ENCODE data around the gene LAPTM4A. TPM values are rescaled to one million over a fixed set of nuclear protein-coding genes. Genes with fewer than 3 reads are reported as not detected.

The LAPTM4A gene
- total RNA-seq, 1 experiment from 2014 or later, result 131 TPM

DNA sequence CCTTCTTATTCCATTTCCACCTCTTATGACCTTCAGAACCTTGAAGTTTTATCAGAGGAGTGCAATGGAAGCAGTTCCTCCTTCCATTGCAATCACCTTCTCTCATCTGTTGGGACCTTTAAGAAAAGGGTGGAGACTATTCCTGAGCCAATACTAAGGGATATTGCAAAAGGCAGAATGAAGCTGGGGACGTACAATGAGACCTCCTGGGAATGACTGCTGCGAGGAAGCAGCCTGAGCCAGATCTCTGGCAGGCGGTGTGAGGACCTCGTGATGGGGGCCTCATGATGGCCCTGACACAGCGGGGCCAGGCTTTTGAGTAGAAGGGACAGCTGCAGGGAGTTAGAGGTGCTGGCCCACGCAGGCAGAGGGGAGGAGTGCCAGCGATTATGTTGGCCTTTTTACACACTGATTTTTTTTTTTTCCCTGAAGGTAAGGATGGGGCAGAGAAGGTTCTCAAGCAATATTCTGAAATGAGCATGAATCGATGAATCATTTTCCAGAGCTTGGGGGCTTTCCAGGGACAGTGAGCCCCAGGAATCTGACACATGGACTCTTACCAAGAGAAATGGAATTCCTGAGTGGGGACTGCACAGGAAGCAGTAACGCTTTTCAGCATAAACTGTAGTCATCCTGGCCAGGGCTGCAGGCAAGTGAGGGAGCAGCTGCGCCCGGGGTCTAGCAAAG lies 40.0 kb upstream of the LAPTM4A start:
- Histone ChIP-seq H3K4me2 (ENCODE audit: insufficient read depth, insufficient read length, low read length) (no peak overlapping the region), H3K14ac (ENCODE audit: insufficient read depth, low read length) (no peak overlapping the region), H3K23ac (ENCODE audit: insufficient read length, low read depth, low read length) (no peak overlapping the region), H3K9me3 (ENCODE audit: control insufficient read depth, low read depth, low read length) (no peaks in the 10 kb centered on the region), H2BK20ac (ENCODE audit: low read depth, low read length, poor library complexity, severe bottlenecking) (no peak overlapping the region), H3K56ac (ENCODE audit: insufficient read length, low read depth, low read length) (no peak overlapping the region), H2AFZ (ENCODE audit: low read length) (no peak overlapping the region), H3K27me3 (ENCODE audit: insufficient read depth, low read length) (no peaks in the 10 kb centered on the region), H3K4me1 (ENCODE audit: insufficient read depth, low read length) (no peaks in the 10 kb centered on the region; the same call in 1 of the 2 replicates), H2AK5ac (ENCODE audit: insufficient read length, low read length) (no peak overlapping the region), H3K79me2 (ENCODE audit: insufficient read depth, low read length) (no peaks in the 10 kb centered on the region), H4K8ac (replicated peaks; ENCODE audit: insufficient read length, low read depth, low read length) (no peak overlapping the region), H3K18ac (ENCODE audit: insufficient read length, low read depth, low read length) (no peak overlapping the region), H3T11ph (ENCODE audit: low read length) (no peak overlapping the region), H2BK5ac (ENCODE audit: insufficient read length, low read length) (no peak overlapping the region), H3K27ac (ENCODE audit: insufficient read length, low read depth, low read length) (no peak overlapping the region), H3K9ac (ENCODE audit: extremely low read depth, insufficient read length, low read length) (no peak overlapping the region), H2BK12ac (ENCODE audit: insufficient read length, low read depth, low read length) (no peak overlapping the region), H4K5ac (ENCODE audit: insufficient read length, low read depth, low read length) (no peak overlapping the region), H3K79me1 (ENCODE audit: insufficient read depth, low read depth, low read length, poor library complexity, severe bottlenecking) (no peaks in the 10 kb centered on the region), H4K91ac (ENCODE audit: insufficient read length, low read depth, low read length) (no peak overlapping the region), H2BK15ac (ENCODE audit: low read depth, low read length) (no peak overlapping the region), H4K20me1 (ENCODE audit: control insufficient read depth, insufficient read depth, insufficient read length) (no peaks in the 10 kb centered on the region), H3K4ac (ENCODE audit: low read depth, low read length) (no peak overlapping the region), H2BK120ac (ENCODE audit: low read depth, low read length, poor library complexity, severe bottlenecking) (no peak overlapping the region), H3K23me2 (ENCODE audit: insufficient read length, low read depth, low read length, poor library complexity, severe bottlenecking) (no peaks in the 10 kb centered on the region)
- no CpG with 5 or more reads among the region's 11 CpGs for WGBS (ENCODE audit: extremely low coverage, insufficient read length, low lambda C conversion rate)
- no peak for DNase-seq
- H3K4me1 Mint-ChIP-seq, result peaks cover 19 to 30% of the 10 kb centered on the region in 2 experiments
- no peak overlapping the region for H3K4me3 Mint-ChIP-seq
- H3K27me3 Mint-ChIP-seq (ENCODE audit: low read depth), result peaks cover 6% of the 10 kb centered on the region
- no peaks in the 10 kb centered on the region for H3K9me3 Mint-ChIP-seq
- no peaks in the 10 kb centered on the region for H3K36me3 Mint-ChIP-seq (ENCODE audit: insufficient read depth in 1 of 3, low read depth in 3 of 3)
- TF ChIP-seq, protein P1, sequence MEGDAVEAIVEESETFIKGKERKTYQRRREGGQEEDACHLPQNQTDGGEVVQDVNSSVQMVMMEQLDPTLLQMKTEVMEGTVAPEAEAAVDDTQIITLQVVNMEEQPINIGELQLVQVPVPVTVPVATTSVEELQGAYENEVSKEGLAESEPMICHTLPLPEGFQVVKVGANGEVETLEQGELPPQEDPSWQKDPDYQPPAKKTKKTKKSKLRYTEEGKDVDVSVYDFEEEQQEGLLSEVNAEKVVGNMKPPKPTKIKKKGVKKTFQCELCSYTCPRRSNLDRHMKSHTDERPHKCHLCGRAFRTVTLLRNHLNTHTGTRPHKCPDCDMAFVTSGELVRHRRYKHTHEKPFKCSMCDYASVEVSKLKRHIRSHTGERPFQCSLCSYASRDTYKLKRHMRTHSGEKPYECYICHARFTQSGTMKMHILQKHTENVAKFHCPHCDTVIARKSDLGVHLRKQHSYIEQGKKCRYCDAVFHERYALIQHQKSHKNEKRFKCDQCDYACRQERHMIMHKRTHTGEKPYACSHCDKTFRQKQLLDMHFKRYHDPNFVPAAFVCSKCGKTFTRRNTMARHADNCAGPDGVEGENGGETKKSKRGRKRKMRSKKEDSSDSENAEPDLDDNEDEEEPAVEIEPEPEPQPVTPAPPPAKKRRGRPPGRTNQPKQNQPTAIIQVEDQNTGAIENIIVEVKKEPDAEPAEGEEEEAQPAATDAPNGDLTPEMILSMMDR (conservative IDR thresholded peaks at IDR 0.05), result no peak
- no peak overlapping the region; a peak in 1 of 7 replicates for H3K27ac Mint-ChIP-seq

Data from H9 (cell line).